Medulla oblongata (tissue), 1 donor: Measurements from ENCODE around the gene RESP18.
A peak's percentile ranks its signal among the peaks of the same experiment; 100 is the strongest.

ENCODE experiments used
- DNase-seq: peaks from one replicate; pipeline ENCODE4 v3.0.0-alpha.2; 2015; ENCODE audit errors: extremely low spot score

The RESP18 gene

DNA sequence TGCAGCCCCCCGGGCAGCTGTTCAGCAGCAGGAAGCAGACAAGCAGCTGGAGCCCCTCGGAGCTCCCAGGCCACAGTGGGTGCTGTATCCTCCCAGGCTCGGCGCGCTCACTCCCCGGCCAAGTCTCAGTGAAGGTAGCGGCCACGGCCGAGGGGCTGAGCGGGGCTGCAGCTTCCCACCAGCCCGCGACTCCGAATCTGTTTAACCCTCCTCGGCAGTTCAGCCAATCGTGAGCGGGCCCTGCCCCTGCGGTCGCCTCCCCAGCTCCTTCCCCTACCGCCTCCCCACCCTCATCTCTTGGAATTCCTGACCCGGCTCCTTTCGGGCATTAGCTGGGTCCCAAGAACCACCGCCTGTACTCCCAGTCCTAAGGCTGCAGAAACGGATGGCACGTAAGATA, at the start of gene RESP18:
Gene RESP18 (minus strand): TSS at position 203 of the 400 bp plus-strand sequence.
- no peak for DNase-seq

DNA sequence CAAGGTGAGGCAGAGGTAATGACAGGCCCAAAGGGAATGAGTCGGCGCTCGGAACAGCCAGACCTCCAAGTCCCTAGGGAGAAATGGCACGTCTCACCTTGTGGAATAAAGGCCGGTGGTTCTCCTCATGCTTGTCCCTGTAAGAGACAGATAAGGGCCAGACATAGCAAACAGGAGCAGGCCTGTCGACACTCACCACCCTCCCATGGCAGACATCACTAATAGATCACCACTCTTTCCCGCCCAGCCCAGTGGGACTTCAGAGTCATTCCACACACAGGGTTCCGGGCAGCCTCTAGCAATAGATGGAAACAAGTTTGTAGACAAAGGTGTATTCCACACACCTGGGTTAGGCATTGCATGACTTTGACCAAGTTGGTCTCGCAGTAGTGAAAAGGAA, 48.9 kb upstream of the RESP18 start:
- DNase-seq: no peak

DNA sequence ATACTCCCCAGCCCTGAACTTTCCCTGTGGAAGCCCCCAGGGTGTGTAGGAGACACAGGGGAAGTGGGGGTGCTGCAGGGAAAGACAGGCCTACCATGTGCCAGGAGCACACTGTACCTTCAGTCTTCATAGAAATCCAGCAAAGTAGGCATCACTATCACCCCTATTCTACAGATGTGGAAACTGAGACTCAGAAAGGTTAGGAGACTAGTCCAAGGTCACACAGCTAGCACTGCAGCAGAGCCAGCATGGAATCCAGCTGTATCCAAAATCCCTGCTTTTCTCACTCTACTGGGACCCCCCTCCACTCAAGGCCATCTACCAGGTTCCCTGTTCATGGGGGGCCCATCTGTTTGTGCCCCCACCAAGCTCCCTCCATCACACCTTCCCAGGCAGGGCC, 48.4 kb upstream of the RESP18 start:
- DNase-seq: no peak

DNA sequence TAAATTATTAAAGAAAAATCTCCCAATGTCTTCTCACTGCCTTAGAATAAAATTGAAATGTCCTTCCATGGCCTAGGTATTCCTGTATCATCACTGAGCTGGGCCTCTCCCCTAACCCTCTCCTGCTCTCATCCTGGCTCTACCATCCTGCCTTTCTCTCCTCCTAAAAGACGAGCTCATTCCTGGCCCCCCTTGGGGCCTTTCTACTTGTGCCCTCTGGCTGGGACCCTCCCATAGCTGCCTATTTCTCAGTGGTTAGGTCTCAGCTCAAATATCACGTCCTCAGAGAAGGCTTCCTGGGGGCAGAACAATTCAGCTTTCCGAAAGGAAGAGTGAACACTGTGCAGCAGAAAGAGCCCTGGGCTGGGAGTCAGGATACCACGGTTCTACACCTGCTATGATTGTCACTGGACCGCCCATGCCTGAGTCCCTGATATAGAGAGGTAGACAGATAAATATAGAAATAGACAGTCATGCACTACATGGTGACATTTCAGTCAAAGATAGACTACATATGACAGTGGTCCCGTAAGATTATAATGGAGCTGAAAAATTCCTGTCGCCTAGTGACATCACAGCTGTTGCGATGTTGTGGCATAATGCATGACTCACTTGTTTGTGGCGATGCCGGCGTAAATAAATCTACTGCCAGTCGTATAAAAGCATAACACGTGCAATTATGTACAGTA, 45.8 kb upstream of the RESP18 start:
- DNase-seq: no peak

DNA sequence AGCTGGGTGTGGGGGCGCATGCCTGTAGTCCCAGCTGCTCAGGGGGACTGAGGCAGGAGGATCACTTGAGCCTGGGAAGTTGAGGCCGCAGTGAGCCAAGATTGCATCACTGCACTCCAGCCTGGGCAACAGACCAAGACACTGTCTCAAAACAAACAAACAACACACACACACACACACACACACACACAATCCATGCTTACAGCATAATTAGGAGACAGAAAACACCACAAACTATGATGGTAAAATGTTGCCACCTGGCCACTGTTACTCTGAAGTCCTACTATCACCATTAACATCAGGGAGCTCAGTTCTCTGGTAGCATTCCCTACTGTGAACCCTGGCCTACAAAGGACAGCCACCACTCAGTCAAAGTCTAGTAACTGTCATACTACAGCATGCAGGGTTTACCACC, 36.9 kb upstream of the RESP18 start:
- peak; percentile 34 for DNase-seq

DNA sequence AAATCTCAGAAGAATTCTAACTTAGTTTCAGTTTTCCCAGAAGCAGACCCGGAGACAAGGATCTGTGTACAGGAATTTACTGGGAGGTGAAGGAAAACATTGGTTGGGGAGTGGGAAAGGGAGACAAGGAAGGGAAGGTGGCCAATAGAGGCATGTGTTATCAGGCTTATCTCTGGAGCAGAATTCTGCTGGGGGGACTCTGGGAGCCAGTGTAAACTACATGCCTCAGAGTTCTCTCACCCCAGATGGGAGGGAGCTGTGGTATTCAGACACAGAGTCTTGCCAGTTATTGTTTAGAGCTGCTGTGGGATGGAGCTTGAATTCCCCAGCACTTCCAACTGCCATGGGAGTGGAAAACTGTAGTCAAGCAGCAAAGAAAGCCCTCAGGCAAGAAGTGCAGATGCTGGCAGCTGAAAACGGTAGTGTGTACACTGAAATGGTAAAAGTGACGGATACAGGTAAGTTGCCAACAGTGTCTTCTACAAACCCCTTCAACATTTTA, 36.2 kb upstream of the RESP18 start:
- DNase-seq: peak; percentile 19

DNA sequence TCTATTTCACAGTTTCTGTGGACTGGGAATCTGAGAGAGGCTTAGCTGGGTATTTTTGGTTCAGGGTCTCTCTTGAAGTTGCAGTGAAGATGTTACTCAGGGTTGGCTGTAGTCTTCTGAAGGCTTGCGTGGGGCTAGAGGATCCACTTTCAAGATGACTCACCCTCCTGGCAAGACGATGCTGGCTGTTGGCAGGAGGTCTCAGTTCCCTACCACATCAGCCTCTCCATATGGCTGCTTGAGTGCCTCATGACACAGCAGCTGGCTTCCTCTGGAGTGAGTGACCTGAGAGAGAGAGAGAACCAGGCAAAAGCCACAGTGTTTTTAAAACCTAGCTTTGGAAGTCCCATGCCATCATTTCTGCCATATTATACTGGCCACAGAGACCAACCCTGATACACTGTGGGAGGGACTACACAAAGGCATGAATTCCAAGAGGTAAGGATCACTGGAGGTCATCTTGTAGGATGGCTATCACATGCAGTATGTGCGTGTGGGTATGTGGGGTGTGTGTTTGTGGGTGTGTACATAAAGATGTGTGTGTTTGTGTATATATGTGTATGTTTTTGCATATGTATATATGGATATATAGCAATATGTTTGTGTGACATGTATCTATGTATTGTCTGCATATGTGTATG, 30.1 kb upstream of the RESP18 start:
- no peak for DNase-seq

DNA sequence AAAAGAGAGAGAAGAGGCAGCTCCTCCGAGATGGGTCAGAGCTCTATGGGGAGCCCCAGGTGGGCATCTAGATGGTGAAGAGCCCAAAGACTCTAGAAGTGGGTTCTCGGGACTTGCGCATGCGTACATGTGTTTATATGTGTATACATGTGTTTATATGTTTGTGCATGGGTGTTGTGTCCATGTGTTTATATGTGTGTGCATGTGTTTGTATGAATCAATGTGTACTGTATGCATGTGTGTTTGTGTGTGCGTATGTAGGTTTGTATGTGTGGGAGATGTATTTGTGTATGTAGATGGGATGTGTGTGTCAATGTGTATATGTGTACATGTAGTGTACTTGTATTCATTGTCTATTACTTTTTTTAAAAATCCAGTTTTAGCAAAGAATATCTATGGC, 29.5 kb upstream of the RESP18 start:
- no peak for DNase-seq

DNA sequence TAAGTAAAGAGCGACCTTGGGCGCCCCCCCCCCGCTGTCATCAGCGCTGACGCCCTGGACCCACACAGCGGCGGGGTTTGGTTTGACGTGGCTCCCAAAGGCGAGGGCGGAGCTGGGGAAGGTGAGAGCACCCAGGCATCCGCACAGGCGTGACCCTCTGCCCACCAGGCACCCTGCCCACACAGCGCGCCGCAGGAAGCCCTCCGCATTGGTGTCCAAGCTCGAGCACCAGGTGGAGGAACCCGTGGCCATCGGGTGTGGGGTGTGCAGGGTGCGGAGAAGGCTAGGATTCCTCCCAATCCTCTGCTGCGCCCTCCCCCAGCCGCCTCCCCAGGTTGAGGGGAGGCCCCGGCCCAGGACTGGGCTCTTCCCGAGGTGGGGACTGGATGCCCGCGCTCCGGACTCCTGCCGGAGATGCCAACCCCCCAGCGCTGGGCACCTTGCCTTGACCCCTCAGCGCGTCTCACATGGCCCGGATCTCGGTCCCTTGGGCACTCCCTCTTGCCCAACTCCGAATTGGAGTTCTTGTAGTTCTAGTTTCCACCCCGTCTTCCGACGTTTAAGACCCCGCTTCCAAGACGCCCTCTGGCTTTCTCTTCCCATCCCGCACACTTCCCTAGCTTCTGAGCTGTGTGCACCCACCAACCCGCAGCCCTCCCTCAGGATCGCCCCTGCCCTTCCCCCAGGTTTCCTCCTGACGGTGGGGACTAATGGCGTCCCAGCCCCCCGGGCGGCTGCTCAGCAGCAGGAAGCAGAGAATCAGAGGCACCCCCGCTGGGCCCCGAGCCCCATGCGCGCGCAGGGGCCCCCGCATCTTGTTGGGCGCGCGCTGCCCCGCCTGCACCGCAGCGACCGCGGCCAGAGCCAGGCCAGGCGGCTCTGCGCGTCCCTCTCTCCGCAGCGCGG, 25.9 kb upstream of the RESP18 start:
- DNase-seq: no peak

DNA sequence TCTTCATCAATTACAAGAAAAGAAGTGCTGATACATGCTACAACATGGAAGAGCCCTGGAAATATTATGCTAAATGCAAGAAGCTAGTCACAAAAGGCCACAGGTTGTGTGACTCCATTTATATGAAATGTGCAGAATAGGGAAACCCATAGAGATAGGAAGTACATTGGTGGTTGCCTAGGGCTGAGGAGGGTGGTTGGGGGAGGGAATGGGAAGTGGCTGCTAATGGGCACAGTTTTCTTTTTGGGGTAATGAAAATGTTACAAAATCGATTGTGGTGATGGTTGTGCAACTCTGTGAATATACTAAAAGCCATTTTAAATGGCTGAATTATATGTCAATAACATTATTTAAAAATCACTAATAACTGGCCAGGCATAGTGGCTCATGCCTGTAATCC, 24.3 kb upstream of the RESP18 start:
- no peak for DNase-seq

DNA sequence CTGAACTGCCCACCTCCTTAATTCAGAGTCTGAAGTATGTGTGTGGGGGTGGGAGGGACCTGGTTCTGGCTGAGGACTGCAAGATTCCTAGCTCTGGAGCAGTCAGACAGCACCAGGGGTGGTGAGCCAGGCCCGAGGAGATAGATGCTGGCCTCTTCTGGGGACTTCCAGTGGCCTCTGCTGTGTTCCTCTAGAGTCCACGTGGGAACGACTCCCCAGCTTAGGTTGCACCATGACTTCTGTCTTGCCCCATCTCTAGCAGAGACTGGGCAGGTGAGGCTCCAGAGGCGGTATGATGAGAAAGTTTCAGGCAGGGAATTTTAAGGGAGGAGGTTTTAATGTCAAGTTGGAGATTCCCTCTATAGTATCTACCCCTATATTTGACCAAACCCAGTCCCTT, 22.0 kb upstream of the RESP18 start:
- no peak for DNase-seq

DNA sequence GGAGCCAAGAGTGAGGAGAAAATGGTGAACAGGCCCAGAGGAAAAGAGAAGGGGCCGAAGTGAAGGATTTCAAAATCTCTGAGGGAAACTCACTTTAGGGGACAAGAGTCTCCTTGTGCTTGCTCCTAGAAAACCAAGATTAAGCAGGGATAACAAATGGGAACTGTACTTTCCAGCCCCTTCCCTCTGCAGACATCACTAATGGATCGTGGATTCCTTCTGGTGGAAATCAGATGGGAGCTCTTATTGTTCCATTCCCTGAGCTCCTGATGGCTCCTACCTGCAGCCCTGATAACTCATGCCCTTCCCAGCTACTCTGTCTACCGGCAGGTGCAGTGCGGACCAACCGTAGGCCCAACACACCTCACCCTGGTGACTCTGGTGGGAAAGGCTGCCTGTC, 20.6 kb upstream of the RESP18 start:
- no peak for DNase-seq

DNA sequence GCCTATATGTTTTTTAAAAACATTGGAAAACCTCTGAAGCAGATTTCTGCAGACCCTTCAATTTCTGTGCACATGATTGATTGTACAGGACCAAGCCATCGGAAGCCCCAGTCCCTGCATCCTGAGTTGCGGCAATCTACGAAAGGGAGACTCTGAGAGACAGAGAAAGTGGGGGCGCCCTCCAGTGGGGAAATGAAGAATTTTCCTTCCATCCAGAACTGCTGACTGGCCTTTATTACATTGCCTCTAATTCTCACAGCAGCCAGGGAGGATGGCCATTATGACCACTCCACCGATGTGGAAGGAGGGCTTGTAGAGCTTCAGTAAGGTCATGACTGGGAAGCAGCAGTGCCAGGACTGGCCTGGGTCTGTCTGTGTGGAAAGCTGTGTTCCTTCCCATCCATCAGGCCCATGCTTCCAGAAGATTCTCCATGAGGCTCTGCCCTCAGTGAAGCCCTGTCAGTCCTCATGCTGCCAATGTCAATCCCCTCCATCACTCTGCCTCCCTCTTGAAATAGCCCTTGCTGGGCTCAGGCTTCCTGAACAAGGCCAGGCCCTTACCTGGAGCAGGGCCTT, 20.0 kb upstream of the RESP18 start:
- peak; percentile 81 for DNase-seq

DNA sequence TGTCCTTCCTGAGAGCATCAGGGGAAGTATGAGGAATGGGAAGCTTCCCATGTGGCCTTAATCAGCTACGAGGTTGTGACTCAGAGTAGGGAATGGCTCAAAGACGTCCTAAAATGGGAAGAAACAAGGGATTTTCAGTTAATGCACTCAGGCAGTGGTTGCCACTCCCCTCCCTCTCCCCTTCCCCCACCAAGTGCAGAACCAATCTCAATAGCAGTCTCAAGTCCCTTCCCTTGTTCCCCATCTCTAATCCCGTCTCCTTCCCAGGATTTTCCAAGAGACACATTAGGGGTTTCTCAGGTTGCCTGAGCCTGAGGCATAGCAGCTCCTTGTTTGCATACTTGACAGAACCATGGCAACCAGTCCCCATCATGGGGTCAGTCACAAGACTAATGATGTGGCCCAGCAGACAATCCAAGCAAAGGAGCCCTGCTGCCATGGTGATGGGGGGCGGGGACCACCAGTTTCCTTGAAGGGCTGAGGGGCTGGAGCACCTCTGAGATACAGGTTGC, 18.2 kb upstream of the RESP18 start:
- no peak for DNase-seq

DNA sequence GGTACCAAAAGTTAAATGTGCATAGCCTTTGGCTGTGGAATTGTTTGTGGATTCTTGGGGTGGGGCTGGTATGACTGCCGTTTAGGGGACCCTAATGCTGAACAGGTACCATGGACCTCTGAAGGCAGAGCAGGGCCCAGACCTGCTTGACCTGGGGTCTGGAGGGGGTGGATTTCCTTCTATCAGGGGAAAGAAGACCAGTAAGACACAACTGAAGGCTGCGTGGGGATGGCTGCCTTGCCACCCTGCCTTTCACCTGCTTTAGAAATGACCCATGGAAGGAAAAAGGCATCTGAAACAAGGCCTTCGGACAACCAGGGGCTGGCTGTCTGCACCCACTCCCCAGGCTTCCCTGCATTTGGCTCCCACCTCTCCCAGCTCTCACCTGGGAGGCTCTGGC, 17.7 kb upstream of the RESP18 start:
- DNase-seq: no peak

DNA sequence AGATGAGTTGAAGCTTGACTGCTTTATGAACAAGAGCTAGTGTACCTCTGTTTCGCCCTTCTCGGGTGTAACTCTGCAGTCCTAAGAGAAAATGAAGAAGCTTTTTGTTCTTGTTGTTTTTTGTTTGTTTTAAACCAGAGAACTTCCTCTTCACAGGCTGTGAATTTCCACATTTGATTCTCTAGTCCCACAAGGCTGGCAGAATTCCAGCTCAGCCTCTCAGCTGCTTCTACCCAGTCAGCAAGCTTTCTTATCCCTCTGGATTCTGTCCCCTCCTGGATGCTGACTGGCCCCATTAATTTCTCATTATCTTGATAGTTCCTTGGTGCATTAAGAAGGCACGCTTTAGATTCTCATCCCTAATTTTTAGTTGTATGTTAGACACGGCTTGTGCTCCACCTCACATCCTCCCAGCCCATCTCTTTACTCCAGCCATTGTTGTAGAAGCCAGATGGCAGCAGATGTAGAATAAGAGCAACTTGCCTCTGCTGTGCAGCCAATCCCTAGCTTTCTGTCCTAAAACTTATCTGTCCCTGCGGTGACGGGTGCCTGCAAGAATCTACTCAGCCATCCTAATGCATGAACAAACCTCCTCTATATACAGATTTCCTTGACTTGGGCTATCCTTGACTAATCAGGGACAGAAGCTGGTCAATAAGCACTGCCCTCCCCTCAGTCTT, 12.3 kb upstream of the RESP18 start:
- peak; percentile 91 for DNase-seq

DNA sequence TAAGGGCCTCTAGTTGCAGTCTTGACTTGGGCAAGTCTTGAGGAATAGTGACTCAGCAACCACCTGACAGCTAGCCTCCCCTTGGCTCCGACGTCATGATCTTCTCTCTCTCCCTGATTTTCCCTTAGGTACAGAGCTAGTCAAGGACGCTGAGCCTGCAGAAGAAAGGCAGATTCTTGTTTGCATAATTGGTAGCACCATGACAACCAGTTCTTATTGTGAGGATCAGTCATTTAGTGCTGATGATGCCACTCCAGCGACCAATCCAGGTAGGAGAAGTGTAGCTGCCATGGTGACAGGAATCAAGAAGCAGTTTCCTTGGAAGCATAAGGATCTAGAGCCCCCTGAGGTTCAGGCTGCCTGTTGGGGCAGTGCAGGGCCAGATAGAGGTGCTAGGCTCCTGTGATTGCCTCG, 2.8 kb upstream of the RESP18 start:
- no peak for DNase-seq

DNA sequence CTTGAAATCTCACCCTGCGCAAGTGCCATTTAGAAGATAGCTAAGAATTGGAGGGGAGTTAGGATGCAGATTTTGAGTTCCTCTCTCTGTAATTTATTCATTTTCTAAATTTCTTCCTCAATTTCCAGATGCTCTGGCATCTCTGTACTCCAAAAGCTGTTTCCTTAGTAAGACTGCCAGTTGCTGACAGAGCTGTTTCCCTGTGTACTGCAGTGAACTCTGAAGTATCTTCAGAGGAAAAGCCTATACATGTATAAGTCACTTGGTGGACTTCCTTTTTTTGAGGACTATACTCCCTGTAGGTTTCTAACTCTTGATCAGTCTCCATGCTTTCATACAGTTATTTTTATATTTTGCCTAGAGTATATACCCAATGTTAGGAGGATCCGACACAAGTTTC, 1.5 kb upstream of the RESP18 start:
- DNase-seq: no peak

DNA sequence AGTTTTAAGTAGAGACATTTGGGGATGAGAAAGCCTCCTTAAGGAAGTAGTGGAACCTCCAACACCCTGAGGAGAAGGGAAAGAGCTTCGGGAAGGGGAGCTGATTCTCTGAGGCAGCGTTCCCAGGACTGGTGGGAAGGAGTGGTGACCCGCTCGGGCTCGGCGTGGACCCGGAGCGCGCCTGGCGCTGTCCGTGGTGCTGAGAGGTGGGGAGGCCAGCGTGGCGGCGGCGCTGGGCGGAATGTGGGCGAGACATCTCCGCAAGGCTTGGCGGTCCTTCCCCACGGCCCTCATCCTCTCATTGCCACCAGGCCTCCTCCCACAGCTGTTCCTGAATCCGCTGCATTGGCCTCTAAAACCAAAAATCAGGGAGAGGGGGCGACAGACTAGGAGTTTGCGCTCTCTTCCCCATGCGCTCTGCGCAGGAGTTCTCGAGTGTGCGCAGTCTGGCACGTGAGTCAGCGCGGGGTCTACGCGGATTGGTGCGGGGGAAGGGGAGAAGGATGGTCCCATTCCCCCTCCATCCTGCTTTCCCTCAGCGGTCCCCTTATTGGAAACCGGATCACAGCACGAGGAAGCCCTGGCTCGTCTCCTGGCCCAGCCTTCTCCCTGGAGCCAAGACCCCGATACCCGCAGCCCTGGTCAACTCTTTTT, 857 bp downstream of the RESP18 start:
- DNase-seq: no peak

DNA sequence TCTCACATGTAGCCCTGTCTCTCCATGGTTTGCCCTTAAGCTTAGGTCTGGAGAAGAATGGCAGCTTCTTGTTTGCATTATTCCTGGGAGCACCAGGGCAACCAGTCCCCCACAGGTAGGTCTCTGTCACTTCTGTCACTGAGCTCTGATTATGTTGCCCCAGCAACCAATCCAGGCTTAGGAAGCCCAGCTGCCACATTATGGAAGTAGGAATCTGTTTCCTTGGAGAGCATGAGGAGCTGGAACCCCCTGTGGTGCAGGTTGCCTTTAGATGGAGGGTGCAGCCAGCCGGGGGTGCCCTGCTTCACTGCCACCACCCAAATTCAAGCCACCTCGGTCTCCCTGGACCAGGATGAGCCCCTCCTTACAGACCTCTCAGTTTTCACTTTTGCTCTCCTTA, 4.8 kb downstream of the RESP18 start:
- no peak for DNase-seq
